Measurements from ENCODE around the gene WNT9B. TPM values are rescaled to one million over a fixed set of nuclear protein-coding genes. Genes with fewer than 3 reads are reported as not detected.

WNT9B gene
- total RNA-seq, 1 experiment from 2014 or later = not detected

GRCh38 chr17:46822388-46822921 lies 28.9 kb upstream of the WNT9B start:
- Histone ChIP-seq H4K20me1 (ENCODE audit: low read length) (no peaks in the 10 kb centered on the region), H3K27me3 (ENCODE audit: low read length) (0 out of 2 replicates have a peak, but pooled peaks cover 6% of the 10 kb centered on the region), H3F3A (ENCODE audit: low read length, unreplicated experiment) (no peaks in the 10 kb centered on the region), H3K27ac (ENCODE audit: low read length) (no peak overlapping the region), H3K79me2 (ENCODE audit: low read length) (no peaks in the 10 kb centered on the region), H3K9me2 (replicated peaks; ENCODE audit: low read length) (no peaks in the 10 kb centered on the region), H2AFZ (ENCODE audit: low read length) (peak overlapping the region; percentile 68), H3K4me2 (ENCODE audit: low read length) (peak overlapping the region; percentile 63), H3K36me3 (ENCODE audit: low read depth, low read length) (no peaks in the 10 kb centered on the region), H3K4me1 (ENCODE audit: insufficient read depth, low read length) (no peaks in the 10 kb centered on the region), H3K9me3 (ENCODE audit: low read length) (no peaks in the 10 kb centered on the region), H3K4me3 (ENCODE audit: low read length) (0 out of 2 replicates have a peak overlapping the region, but pooled peaks have one; percentile 21), H3K9ac (ENCODE audit: low read length) (no peak overlapping the region)
- ChIA-PET POLR2A (ENCODE audit: unreplicated experiment) (no interaction called here), CTCF (interaction anchor here (0.6 kb wide), 1 partner anchor 11 kb away, joined by 3 read pairs; no protein-coding TSS in a partner anchor)
- DNase-seq (peak; percentile 55), ATAC-seq (peak; percentile 71)
- BruUV-seq (replicated peaks) = no TSS peak
- TF ChIP-seq EZH2phosphoT487 (IDR thresholded peaks at IDR 0.05; ENCODE audit: borderline replicate concordance, low read length) = no peak
- peak; percentile 95 for TF ChIP-seq CTCF (conservative IDR thresholded peaks at IDR 0.05; ENCODE audit: low read depth, low read length)
- TF ChIP-seq EZH2 (IDR thresholded peaks at IDR 0.05; ENCODE audit: low read length, unreplicated experiment) = no peak
- intact Hi-C loops (cut with micrococcal nuclease) = no loop called here

GRCh38 chr17:46823657-46824056 lies 27.7 kb upstream of the WNT9B start:
- no peak overlapping the region for H3K9ac ChIP-seq (ENCODE audit: low read length)
- H3K27me3 ChIP-seq (ENCODE audit: low read length) = no peaks in the 10 kb centered on the region
- H3K4me1 ChIP-seq (ENCODE audit: insufficient read depth, low read length) = no peaks in the 10 kb centered on the region
- no peaks in the 10 kb centered on the region for H4K20me1 ChIP-seq (ENCODE audit: low read length)
- no peaks in the 10 kb centered on the region for H3K9me3 ChIP-seq (ENCODE audit: low read length)
- ATAC-seq = no peak
- intact Hi-C loops (cut with micrococcal nuclease) = no loop called here
- no peak for TF ChIP-seq CTCF (conservative IDR thresholded peaks at IDR 0.05; ENCODE audit: low read depth, low read length)
- no peak for TF ChIP-seq EZH2phosphoT487 (IDR thresholded peaks at IDR 0.05; ENCODE audit: borderline replicate concordance, low read length)
- no peak for DNase-seq
- H3K79me2 ChIP-seq (ENCODE audit: low read length) = no peaks in the 10 kb centered on the region
- H3K27ac ChIP-seq (ENCODE audit: low read length) = no peak overlapping the region
- no peaks in the 10 kb centered on the region for H3K36me3 ChIP-seq (ENCODE audit: low read depth, low read length)
- no peak overlapping the region for H2AFZ ChIP-seq (ENCODE audit: low read length)
- BruUV-seq (replicated peaks) = no TSS peak
- POLR2A ChIA-PET (ENCODE audit: unreplicated experiment) = no interaction called here
- no peak overlapping the region for H3K4me3 ChIP-seq (ENCODE audit: low read length)
- H3K4me2 ChIP-seq (ENCODE audit: low read length) = no peak overlapping the region
- H3F3A ChIP-seq (ENCODE audit: low read length, unreplicated experiment) = no peaks in the 10 kb centered on the region
- CTCF ChIA-PET = interaction anchor here (1.0 kb wide), 1 partner anchor 12 kb away, joined by 5 read pairs; no protein-coding TSS in a partner anchor
- no peaks in the 10 kb centered on the region for H3K9me2 ChIP-seq (replicated peaks; ENCODE audit: low read length)

GRCh38 chr17:46826116-46826515 lies 25.3 kb upstream of the WNT9B start:
- no peak for DNase-seq
- ChIA-PET CTCF (no interaction called here), POLR2A (ENCODE audit: unreplicated experiment) (no interaction called here)
- Histone ChIP-seq H3K4me3 (ENCODE audit: low read length) (no peak overlapping the region), H3K4me2 (ENCODE audit: low read length) (no peak overlapping the region), H2AFZ (ENCODE audit: low read length) (no peak overlapping the region), H3K36me3 (ENCODE audit: low read depth, low read length) (no peaks in the 10 kb centered on the region), H3K79me2 (ENCODE audit: low read length) (no peaks in the 10 kb centered on the region), H4K20me1 (ENCODE audit: low read length) (no peaks in the 10 kb centered on the region), H3K4me1 (ENCODE audit: insufficient read depth, low read length) (no peaks in the 10 kb centered on the region), H3K9me3 (ENCODE audit: low read length) (no peaks in the 10 kb centered on the region), H3K27me3 (ENCODE audit: low read length) (no peaks in the 10 kb centered on the region), H3K27ac (ENCODE audit: low read length) (no peak overlapping the region), H3F3A (ENCODE audit: low read length, unreplicated experiment) (no peaks in the 10 kb centered on the region), H3K9me2 (replicated peaks; ENCODE audit: low read length) (no peaks in the 10 kb centered on the region), H3K9ac (ENCODE audit: low read length) (no peak overlapping the region)
- no TSS peak for BruUV-seq (replicated peaks)
- intact Hi-C loops (cut with micrococcal nuclease) = no loop called here
- ATAC-seq = no peak
- TF ChIP-seq EZH2 (IDR thresholded peaks at IDR 0.05; ENCODE audit: low read length, unreplicated experiment) (no peak), EZH2phosphoT487 (IDR thresholded peaks at IDR 0.05; ENCODE audit: borderline replicate concordance, low read length) (no peak), CTCF (conservative IDR thresholded peaks at IDR 0.05; ENCODE audit: low read depth, low read length) (no peak)
